ENCODE results near the gene ECT2L. TPM values are rescaled to one million over a fixed set of nuclear protein-coding genes. Genes with fewer than 3 reads are reported as not detected.
A peak's percentile ranks its signal among the peaks of the same experiment; 100 is the strongest.

Gene ECT2L
- polyA plus RNA-seq, 2 of the 4 experiments (the other 2 are of a cell fraction): 0.01 TPM; not detected in 1

DNA sequence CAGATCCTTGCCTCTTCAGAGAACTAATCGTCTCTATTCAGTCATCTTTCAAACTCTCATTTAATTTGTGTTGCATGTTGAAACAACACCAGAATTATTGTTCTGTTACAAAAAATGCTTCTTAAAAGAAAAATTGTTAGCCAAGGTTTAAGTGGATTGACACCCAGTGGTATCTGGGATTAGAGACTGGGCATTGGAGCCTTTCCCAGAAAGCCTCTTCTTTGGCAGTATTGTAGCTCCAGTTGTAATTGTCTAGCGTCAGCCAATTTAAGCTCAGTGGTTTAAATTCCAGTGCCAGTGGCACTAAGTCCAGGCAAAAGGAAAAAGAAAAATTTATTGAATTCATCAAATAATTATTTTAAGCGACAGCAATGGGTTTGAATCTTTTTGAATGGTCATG, 21.5 kb upstream of the ECT2L start:
- CTCF ChIA-PET: no interaction called here
- POLR2A ChIA-PET: no interaction called here
- DNase-seq (ENCODE audit: low read depth in 1 of 2, low spot score in 1 of 2) (no peak), ATAC-seq (no peak), FAIRE-seq (no peak)
- Histone ChIP-seq H3K9me3 (no peaks in the 10 kb centered on the region), H3K27ac (no peak overlapping the region; a peak in 1 of 6 replicates), H3K4me1 (peaks cover 5% of the 10 kb centered on the region; the same call in 1 of the 3 replicates), H3K4me2 (peak overlapping the region; percentile 74), H3K4me3 (peak overlapping the region; percentile 71)
- TF ChIP-seq, protein P1, sequence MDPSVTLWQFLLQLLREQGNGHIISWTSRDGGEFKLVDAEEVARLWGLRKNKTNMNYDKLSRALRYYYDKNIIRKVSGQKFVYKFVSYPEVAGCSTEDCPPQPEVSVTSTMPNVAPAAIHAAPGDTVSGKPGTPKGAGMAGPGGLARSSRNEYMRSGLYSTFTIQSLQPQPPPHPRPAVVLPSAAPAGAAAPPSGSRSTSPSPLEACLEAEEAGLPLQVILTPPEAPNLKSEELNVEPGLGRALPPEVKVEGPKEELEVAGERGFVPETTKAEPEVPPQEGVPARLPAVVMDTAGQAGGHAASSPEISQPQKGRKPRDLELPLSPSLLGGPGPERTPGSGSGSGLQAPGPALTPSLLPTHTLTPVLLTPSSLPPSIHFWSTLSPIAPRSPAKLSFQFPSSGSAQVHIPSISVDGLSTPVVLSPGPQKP (IDR thresholded peaks at IDR 0.05; ENCODE audit: low read depth, low read length): no peak
- no peak for TF ChIP-seq CBX2 (IDR thresholded peaks at IDR 0.05; ENCODE audit: borderline replicate concordance, low read depth)
- no peak for TF ChIP-seq POLR2AphosphoS2 (conservative IDR thresholded peaks at IDR 0.05; ENCODE audit: low read length)
- no peak for TF ChIP-seq FOXS1 (CRISPR knock-in tag; IDR thresholded peaks at IDR 0.05)
- WGBS (ENCODE audit: missing lambda C conversion rate): 25% methylated on average over 3 of the region's 3 CpGs

DNA sequence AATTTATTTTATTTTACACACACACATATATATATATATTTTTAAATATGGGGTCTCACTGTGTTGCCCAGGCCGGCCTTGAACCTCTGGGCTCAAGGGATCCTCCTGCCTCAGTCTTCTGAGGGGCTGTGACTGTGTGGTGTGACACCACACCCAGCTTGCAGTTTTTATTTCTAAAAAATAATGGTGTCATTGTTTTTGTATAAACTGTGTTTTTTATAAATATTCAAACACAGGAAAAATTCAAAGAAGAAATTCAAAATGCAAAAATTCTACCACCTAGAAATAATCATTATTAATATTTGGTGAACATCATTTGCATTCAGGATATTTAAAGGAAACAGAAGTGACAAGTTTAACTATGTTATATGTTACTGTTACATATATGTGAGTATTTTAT, 19.2 kb upstream of the ECT2L start:
- ChIA-PET POLR2A (no interaction called here), CTCF (no interaction called here)
- no peak overlapping the region for H3K27ac ChIP-seq
- H3K4me1 ChIP-seq: peaks cover 5% of the 10 kb centered on the region; the same call in 1 of the 3 replicates
- ATAC-seq: no peak
- no peak for DNase-seq (ENCODE audit: low read depth in 1 of 2, low spot score in 1 of 2)
- no peak overlapping the region for H3K4me3 ChIP-seq
- WGBS (ENCODE audit: missing lambda C conversion rate): 71% methylated on average over 1 of the region's 1 CpG
- H3K9me3 ChIP-seq: no peaks in the 10 kb centered on the region
- TF ChIP-seq, protein P1 (IDR thresholded peaks at IDR 0.05; ENCODE audit: low read depth, low read length): no peak
- TF ChIP-seq, protein P2, sequence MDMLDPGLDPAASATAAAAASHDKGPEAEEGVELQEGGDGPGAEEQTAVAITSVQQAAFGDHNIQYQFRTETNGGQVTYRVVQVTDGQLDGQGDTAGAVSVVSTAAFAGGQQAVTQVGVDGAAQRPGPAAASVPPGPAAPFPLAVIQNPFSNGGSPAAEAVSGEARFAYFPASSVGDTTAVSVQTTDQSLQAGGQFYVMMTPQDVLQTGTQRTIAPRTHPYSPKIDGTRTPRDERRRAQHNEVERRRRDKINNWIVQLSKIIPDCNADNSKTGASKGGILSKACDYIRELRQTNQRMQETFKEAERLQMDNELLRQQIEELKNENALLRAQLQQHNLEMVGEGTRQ (IDR thresholded peaks at IDR 0.05): no peak
- TF ChIP-seq CBX2 (IDR thresholded peaks at IDR 0.05; ENCODE audit: borderline replicate concordance, low read depth) (no peak), PHF8 (IDR thresholded peaks at IDR 0.05; ENCODE audit: borderline replicate concordance, low read depth) (no peak), FOSL2 (IDR thresholded peaks at IDR 0.05) (no peak), FOSL2 (CRISPR knock-in tag; IDR thresholded peaks at IDR 0.05) (no peak), EP300 (IDR thresholded peaks at IDR 0.05) (no peak)
- no peak for FAIRE-seq
- no peak overlapping the region for H3K4me2 ChIP-seq

DNA sequence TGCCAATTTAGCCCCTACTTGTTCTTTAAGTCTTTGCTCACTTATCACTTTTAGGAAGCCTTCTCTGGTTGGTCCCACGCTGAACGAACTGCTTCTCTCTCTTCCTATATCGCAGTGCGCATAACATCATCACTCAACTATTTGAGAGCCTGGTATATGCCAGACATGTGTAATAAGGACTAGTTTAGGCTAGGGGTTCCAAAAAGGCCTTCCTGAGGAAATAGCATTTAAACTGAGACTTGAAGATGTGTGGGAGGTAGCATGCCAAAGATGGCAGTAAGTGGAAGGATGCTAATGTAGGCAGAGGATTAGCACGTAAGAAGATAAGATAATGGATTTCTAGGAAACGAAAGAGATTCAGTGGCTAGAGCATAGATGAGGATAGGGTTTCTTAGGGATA, 17.6 kb upstream of the ECT2L start:
- no peak for TF ChIP-seq RNF2 (IDR thresholded peaks at IDR 0.05; ENCODE audit: borderline replicate concordance, low read depth)
- TF ChIP-seq NR3C1 (IDR thresholded peaks at IDR 0.05): no peak
- no peak for TF ChIP-seq CHD2 (IDR thresholded peaks at IDR 0.05; ENCODE audit: low read length, partially characterized antibody)
- TF ChIP-seq, protein P3, sequence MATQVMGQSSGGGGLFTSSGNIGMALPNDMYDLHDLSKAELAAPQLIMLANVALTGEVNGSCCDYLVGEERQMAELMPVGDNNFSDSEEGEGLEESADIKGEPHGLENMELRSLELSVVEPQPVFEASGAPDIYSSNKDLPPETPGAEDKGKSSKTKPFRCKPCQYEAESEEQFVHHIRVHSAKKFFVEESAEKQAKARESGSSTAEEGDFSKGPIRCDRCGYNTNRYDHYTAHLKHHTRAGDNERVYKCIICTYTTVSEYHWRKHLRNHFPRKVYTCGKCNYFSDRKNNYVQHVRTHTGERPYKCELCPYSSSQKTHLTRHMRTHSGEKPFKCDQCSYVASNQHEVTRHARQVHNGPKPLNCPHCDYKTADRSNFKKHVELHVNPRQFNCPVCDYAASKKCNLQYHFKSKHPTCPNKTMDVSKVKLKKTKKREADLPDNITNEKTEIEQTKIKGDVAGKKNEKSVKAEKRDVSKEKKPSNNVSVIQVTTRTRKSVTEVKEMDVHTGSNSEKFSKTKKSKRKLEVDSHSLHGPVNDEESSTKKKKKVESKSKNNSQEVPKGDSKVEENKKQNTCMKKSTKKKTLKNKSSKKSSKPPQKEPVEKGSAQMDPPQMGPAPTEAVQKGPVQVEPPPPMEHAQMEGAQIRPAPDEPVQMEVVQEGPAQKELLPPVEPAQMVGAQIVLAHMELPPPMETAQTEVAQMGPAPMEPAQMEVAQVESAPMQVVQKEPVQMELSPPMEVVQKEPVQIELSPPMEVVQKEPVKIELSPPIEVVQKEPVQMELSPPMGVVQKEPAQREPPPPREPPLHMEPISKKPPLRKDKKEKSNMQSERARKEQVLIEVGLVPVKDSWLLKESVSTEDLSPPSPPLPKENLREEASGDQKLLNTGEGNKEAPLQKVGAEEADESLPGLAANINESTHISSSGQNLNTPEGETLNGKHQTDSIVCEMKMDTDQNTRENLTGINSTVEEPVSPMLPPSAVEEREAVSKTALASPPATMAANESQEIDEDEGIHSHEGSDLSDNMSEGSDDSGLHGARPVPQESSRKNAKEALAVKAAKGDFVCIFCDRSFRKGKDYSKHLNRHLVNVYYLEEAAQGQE (IDR thresholded peaks at IDR 0.05): no peak
- no peak for TF ChIP-seq EHMT2 (IDR thresholded peaks at IDR 0.05; ENCODE audit: low read depth)
- TF ChIP-seq MAFK (IDR thresholded peaks at IDR 0.05; ENCODE audit: partially characterized antibody): no peak
- TF ChIP-seq, protein P4, sequence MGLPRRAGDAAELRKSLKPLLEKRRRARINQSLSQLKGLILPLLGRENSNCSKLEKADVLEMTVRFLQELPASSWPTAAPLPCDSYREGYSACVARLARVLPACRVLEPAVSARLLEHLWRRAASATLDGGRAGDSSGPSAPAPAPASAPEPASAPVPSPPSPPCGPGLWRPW (IDR thresholded peaks at IDR 0.05): no peak
- TF ChIP-seq CEBPB (IDR thresholded peaks at IDR 0.05): no peak
- no peak for TF ChIP-seq ZFP36 (IDR thresholded peaks at IDR 0.05; ENCODE audit: borderline replicate concordance, partially characterized antibody)
- TF ChIP-seq, protein P1 (IDR thresholded peaks at IDR 0.05; ENCODE audit: low read depth, low read length): no peak
- H3K4me3 ChIP-seq: no peak overlapping the region
- ATAC-seq (no peak), DNase-seq (ENCODE audit: low read depth in 1 of 2, low spot score in 1 of 2) (no peak), FAIRE-seq (no peak)
- H3K27ac ChIP-seq: no peak overlapping the region
- 85% methylated on average over 6 of the region's 6 CpGs for WGBS (ENCODE audit: missing lambda C conversion rate)
- H3K9me3 ChIP-seq: no peaks in the 10 kb centered on the region
- no peak overlapping the region for H3K4me2 ChIP-seq
- ChIA-PET CTCF (interaction anchor here (2.0 kb wide), 1 partner anchor 12 kb away, joined by 8 read pairs; no protein-coding TSS in a partner anchor), POLR2A (no interaction called here)
- H3K4me1 ChIP-seq: peaks cover 11% of the 10 kb centered on the region; the same call in 2 of the 3 replicates

Measured in A549 (cell line).